CD8-positive, alpha-beta memory T cell (primary cell): Measurements from ENCODE around the gene PIP5K1B. TPM values are rescaled to one million over a fixed set of nuclear protein-coding genes. Genes with fewer than 3 reads are reported as not detected.
A peak's percentile ranks its signal among the peaks of the same experiment; 100 is the strongest.

ENCODE experiments used
- CTCF ChIA-PET: fragments of 350-600 bp; sonication (Branson Sonifier 250); formaldehyde crosslinking; loops from one replicate; lab custom pipeline; 2021; ENCODE audit warnings: antibody characterized with exemption; lab: Charles Lee
- POLR2A ChIA-PET: fragments of 350-600 bp; sonication (Branson Sonifier 250); formaldehyde crosslinking; loops from one replicate; lab custom pipeline; 2021; ENCODE audit warnings: antibody characterized with exemption; lab: Charles Lee
- DNase-seq, 5 donors: peaks; one replicate each; pipeline versions ENCODE4 v3.0.0 to v3.0.0-alpha.2; 2020 to 2022; ENCODE audit warnings: mixed read lengths in 1 of 5
- H3K27ac ChIP-seq: one replicate; pipeline ENCODE4 v1.7.0; 2013; ENCODE audit warnings: low read depth, mild to moderate bottlenecking, low read length, moderate library complexity
- H3K27me3 ChIP-seq: 2 replicates; pipeline ENCODE4 v1.7.0; 2013; ENCODE audit warnings: low read length, mild to moderate bottlenecking; ENCODE audit not compliant: insufficient read depth, poor library complexity, severe bottlenecking
- H3K36me3 ChIP-seq: 2 replicates; pipeline ENCODE4 v1.7.0; 2013; ENCODE audit warnings: mild to moderate bottlenecking, low read length, moderate library complexity; ENCODE audit not compliant: insufficient read depth
- H3K4me1 ChIP-seq: 2 replicates; pipeline ENCODE4 v1.7.0; 2013; ENCODE audit warnings: mild to moderate bottlenecking, low read length, moderate library complexity; ENCODE audit not compliant: insufficient read depth
- H3K4me3 ChIP-seq: 2 replicates; pipeline ENCODE4 v1.7.0; 2013; ENCODE audit warnings: mild to moderate bottlenecking, low read length
- H3K9me3 ChIP-seq: 2 replicates; pipeline ENCODE4 v1.7.0; 2013; ENCODE audit warnings: mild to moderate bottlenecking, low read length
- H3K27ac Mint-ChIP-seq, 8 donors: one replicate each; pipeline ENCODE4 v1.8.0; 2020 to 2021; ENCODE audit warnings: mixed read lengths in 8 of 8, mild to moderate bottlenecking in 6 of 8, inconsistent platforms in 3 of 8, moderate library complexity in 3 of 8
- H3K27me3 Mint-ChIP-seq, 2 donors: one replicate each; pipeline ENCODE4 v1.8.0; 2020 to 2021; ENCODE audit warnings: mixed read lengths in 2 of 2, mild to moderate bottlenecking in 1 of 2, moderate library complexity in 1 of 2
- H3K36me3 Mint-ChIP-seq, 3 donors: one replicate each; pipeline ENCODE4 v1.8.0; 2020 to 2021; ENCODE audit warnings: mixed read lengths in 3 of 3, inconsistent platforms in 1 of 3, mild to moderate bottlenecking in 1 of 3
- H3K4me1 Mint-ChIP-seq, 3 donors: one replicate each; pipeline ENCODE4 v1.8.0; 2020 to 2021; ENCODE audit warnings: mixed read lengths in 3 of 3, inconsistent platforms in 1 of 3, mild to moderate bottlenecking in 1 of 3
- H3K4me3 Mint-ChIP-seq, 7 donors: one replicate each; pipeline ENCODE4 v1.8.0; 2020 to 2021; ENCODE audit warnings: mixed read lengths in 7 of 7, mild to moderate bottlenecking in 6 of 7, moderate library complexity in 4 of 7, inconsistent platforms in 2 of 7
- H3K9me3 Mint-ChIP-seq, 5 donors: one replicate each; pipeline ENCODE4 v1.8.0; 2020 to 2022; ENCODE audit warnings: mixed read lengths in 5 of 5, mild to moderate bottlenecking in 3 of 5, moderate library complexity in 2 of 5, inconsistent platforms in 1 of 5
- polyA plus RNA-seq: library from polyadenylated mRNA; unstranded; fragments of 300-500 nt; fragmentation: Illumina TruSeq; gene quantifications from one replicate; pipeline ENCODE4 v1.2.3, GENCODE V29; 2021
- total RNA-seq, 2 experiments: library from RNA; stranded (reverse); gene quantifications; one replicate each; pipeline ENCODE4 v1.2.3, GENCODE V29; 2021

PIP5K1B gene, protein sequence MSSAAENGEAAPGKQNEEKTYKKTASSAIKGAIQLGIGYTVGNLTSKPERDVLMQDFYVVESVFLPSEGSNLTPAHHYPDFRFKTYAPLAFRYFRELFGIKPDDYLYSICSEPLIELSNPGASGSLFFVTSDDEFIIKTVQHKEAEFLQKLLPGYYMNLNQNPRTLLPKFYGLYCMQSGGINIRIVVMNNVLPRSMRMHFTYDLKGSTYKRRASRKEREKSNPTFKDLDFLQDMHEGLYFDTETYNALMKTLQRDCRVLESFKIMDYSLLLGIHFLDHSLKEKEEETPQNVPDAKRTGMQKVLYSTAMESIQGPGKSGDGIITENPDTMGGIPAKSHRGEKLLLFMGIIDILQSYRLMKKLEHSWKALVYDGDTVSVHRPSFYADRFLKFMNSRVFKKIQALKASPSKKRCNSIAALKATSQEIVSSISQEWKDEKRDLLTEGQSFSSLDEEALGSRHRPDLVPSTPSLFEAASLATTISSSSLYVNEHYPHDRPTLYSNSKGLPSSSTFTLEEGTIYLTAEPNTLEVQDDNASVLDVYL
- total RNA-seq (1 to 10 TPM; 3.1 TPM), polyA plus RNA-seq (not detected)

DNA sequence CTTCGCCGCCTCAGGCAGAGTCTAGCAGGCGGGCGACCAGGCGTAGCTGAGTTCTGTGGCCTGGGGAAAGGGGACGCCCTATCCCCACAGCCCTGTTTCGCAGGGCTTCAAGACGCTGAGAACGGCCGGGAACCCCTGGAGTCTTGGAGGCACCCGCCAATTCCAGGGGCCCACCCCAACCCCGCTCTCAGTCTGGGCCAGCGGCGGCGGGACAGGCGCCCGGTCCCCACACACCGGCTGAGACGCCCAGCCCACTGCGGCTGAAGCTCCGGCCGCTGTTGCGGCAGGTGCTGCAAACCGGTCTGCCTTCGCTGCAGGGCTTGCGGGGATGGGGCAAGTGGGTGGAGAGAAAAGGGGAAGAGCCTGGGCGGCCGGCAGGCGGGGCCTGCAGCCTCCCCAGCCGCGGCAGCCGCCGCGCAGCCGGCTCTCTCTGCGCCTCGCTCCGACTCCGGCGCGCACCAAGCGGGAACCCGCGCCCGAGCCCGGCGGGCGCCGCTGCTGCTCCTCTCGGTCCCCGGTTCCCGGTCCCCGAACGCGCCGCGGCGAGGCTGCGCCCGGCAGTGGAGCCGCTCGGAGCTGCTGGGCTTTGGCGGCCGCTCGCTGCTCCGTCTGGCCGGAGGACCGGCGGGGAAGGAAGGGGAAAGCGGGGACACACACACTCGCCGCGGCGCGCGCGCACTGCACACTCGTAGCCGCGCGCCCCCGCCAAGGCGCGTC, at the start of gene PIP5K1B:
TSS of gene PIP5K1B (plus strand) at position 427 of the 717 bp plus-strand sequence. CDS start 117,375 bp downstream, outside the sequence.
- H3K4me1 Mint-ChIP-seq: peaks cover 7 to 19% (median 11%) of the 10 kb centered on the region in 3 donors
- ChIA-PET POLR2A (no interaction called here), CTCF (no interaction called here)
- no peaks in the 10 kb centered on the region for H3K9me3 Mint-ChIP-seq
- H3K9me3 ChIP-seq: no peaks in the 10 kb centered on the region
- H3K27me3 ChIP-seq: peaks cover 20% of the 10 kb centered on the region
- H3K27ac ChIP-seq: peak within 1 kb of the TSS; percentile 63
- peak in 2 of 5 donors; percentile 5 to 8 for DNase-seq
- no peak within 1 kb of the TSS for H3K27ac Mint-ChIP-seq
- H3K4me1 ChIP-seq: no peaks in the 10 kb centered on the region
- peak within 1 kb of the TSS; percentile 16 for H3K4me3 ChIP-seq
- no peaks in the 10 kb centered on the region for H3K36me3 Mint-ChIP-seq
- H3K36me3 ChIP-seq: no peaks in the 10 kb centered on the region
- peak within 1 kb of the TSS in 4 of 7 donors; percentile 30 to 54 (median 52) for H3K4me3 Mint-ChIP-seq
- H3K27me3 Mint-ChIP-seq: peaks cover 40 to 85% of the 10 kb centered on the region in 2 donors

DNA sequence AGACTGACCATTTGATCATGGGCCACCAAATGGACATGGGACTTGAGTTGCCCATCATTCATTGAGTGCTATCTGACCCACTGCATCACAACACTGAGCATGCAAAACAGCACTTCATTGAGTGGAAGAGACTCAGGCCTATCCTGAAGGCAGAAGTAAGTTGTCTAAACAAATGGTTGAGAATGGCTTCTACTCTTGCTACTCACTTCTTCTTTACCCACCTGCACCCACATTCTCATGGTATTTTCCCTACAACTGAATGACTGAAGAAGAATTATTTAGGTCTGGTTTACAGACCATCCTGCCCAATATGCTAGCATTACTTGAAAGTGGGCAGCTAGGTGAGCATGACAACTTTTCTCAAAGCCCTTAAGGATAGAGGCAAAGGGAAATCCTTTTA, 41.0 kb upstream of the PIP5K1B start:
- H3K9me3 Mint-ChIP-seq: no peaks in the 10 kb centered on the region
- H3K9me3 ChIP-seq: no peaks in the 10 kb centered on the region
- no peaks in the 10 kb centered on the region for H3K36me3 Mint-ChIP-seq
- H3K4me1 Mint-ChIP-seq: no peaks in the 10 kb centered on the region
- H3K27me3 Mint-ChIP-seq: peaks cover 4% of the 10 kb centered on the region in 2 donors
- DNase-seq: no peak
- H3K27me3 ChIP-seq: no peaks in the 10 kb centered on the region
- CTCF ChIA-PET: no interaction called here
- H3K36me3 ChIP-seq: no peaks in the 10 kb centered on the region
- H3K27ac Mint-ChIP-seq: no peak overlapping the region
- no peak overlapping the region for H3K4me3 Mint-ChIP-seq
- H3K27ac ChIP-seq: no peak overlapping the region
- POLR2A ChIA-PET: no interaction called here
- no peak overlapping the region for H3K4me3 ChIP-seq
- H3K4me1 ChIP-seq: no peaks in the 10 kb centered on the region

DNA sequence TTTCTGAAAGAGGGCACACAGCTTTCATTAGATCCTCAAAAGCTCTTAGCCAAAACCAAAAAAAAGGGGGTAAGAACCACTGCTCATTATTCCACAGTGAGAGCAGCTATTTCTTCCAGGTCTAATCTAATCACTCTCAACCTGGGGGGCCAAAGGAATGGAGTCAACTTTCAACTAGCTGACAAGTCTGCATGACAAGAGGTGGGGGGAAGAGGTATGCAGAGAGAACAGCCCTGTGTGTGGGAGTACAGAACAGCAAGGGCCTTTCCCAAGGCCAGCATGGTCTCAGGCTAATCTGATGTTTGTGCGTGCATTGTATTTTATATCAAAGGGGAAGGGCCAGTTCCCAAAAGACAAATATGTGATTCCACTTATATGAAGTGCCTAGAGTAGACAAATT, 36.9 kb upstream of the PIP5K1B start:
- no peaks in the 10 kb centered on the region for H3K36me3 ChIP-seq
- Mint-ChIP-seq H3K4me3 (no peak overlapping the region), H3K9me3 (no peaks in the 10 kb centered on the region), H3K27me3 (peaks cover 4% of the 10 kb centered on the region in 2 donors), H3K4me1 (no peaks in the 10 kb centered on the region), H3K27ac (no peak overlapping the region), H3K36me3 (no peaks in the 10 kb centered on the region)
- no peaks in the 10 kb centered on the region for H3K4me1 ChIP-seq
- no peaks in the 10 kb centered on the region for H3K27me3 ChIP-seq
- ChIA-PET CTCF (interaction anchor here (0.7 kb wide), 1 partner anchor 26 kb away, joined by 4 read pairs; no protein-coding TSS in a partner anchor), POLR2A (no interaction called here)
- no peak overlapping the region for H3K4me3 ChIP-seq
- no peak overlapping the region for H3K27ac ChIP-seq
- no peaks in the 10 kb centered on the region for H3K9me3 ChIP-seq
- DNase-seq: no peak

DNA sequence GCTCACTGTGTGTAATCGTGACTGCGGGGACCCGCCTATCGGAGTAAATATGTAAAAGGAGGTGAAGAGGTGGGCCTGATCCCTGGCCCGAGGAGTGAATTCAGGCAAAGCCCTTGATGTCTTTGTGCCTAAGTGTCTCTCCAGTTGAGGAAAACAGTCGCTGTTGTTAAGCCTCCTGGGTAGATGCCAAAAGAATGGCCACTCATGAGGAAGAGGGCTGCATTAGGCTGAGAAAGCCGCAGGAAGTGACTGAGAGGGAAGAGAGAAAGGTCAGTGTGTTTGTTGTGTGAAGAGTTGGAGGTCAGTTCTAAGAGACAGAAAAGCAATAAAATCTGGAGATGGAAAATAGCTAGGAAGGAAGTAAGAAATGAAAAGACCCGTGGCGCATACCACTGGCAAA, 35.8 kb upstream of the PIP5K1B start:
- Histone ChIP-seq H3K4me3 (no peak overlapping the region), H3K36me3 (no peaks in the 10 kb centered on the region), H3K27ac (no peak overlapping the region), H3K27me3 (no peaks in the 10 kb centered on the region), H3K9me3 (no peaks in the 10 kb centered on the region), H3K4me1 (no peaks in the 10 kb centered on the region)
- DNase-seq: no peak
- no peaks in the 10 kb centered on the region for H3K36me3 Mint-ChIP-seq
- ChIA-PET POLR2A (no interaction called here), CTCF (no interaction called here)
- H3K9me3 Mint-ChIP-seq: no peaks in the 10 kb centered on the region
- H3K27ac Mint-ChIP-seq: no peak overlapping the region
- H3K27me3 Mint-ChIP-seq: peaks cover 4 to 5% of the 10 kb centered on the region in 2 donors
- H3K4me3 Mint-ChIP-seq: no peak overlapping the region
- H3K4me1 Mint-ChIP-seq: no peaks in the 10 kb centered on the region

DNA sequence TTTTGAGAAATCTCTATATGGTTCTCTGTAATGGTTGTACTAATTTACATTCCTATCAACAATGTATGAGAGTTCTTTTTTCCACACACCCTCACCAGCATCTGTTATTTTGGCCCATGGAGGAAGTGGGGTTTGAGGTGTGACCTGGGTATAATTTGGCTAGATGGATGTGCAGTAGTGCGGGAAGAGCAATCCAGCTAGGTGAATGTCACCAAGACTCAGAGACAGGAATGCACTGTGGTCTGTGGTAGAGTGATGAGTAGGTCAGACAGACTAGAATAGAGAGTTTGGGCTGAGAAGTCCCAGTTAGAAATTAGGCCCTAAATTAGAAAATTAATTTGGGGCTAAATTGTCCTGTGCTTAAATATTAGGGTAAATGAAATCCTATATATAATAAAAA, 32.8 kb upstream of the PIP5K1B start:
- no peaks in the 10 kb centered on the region for H3K4me1 ChIP-seq
- no peak overlapping the region for H3K4me3 Mint-ChIP-seq
- peaks cover 3 to 10% of the 10 kb centered on the region in 2 donors for H3K27me3 Mint-ChIP-seq
- no peaks in the 10 kb centered on the region for H3K9me3 Mint-ChIP-seq
- no peaks in the 10 kb centered on the region for H3K9me3 ChIP-seq
- no peaks in the 10 kb centered on the region for H3K27me3 ChIP-seq
- POLR2A ChIA-PET: no interaction called here
- H3K36me3 ChIP-seq: no peaks in the 10 kb centered on the region
- peaks cover 0 to 1% (median 0%) of the 10 kb centered on the region in 3 donors for H3K36me3 Mint-ChIP-seq
- no peak overlapping the region for H3K27ac Mint-ChIP-seq
- no peak overlapping the region for H3K4me3 ChIP-seq
- no peaks in the 10 kb centered on the region for H3K4me1 Mint-ChIP-seq
- CTCF ChIA-PET: no interaction called here
- DNase-seq: no peak
- H3K27ac ChIP-seq: no peak overlapping the region

DNA sequence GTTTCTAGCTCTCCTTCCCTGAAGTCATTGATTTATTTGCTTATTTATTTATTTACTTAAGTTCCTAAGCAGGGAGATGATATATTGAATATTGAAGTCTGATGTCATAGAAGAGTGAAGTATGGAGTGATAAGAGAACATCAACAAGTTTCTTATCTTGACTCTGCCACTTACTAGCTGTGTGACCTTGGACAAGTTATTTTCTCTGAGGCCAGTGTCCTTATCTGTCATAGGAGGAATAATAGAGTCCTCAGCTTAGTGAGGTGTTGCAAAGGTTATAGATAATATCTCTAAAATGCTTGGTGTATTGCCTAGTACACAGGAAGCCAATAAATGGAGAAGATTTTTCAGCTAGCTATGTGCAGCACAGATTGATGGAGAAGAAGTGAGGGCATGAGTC, 32.4 kb upstream of the PIP5K1B start:
- Histone ChIP-seq H3K4me3 (no peak overlapping the region), H3K9me3 (no peaks in the 10 kb centered on the region), H3K36me3 (no peaks in the 10 kb centered on the region), H3K4me1 (no peaks in the 10 kb centered on the region), H3K27ac (no peak overlapping the region), H3K27me3 (no peaks in the 10 kb centered on the region)
- H3K9me3 Mint-ChIP-seq: no peaks in the 10 kb centered on the region
- H3K4me3 Mint-ChIP-seq: no peak overlapping the region
- ChIA-PET POLR2A (no interaction called here), CTCF (no interaction called here)
- DNase-seq: no peak
- H3K4me1 Mint-ChIP-seq: no peaks in the 10 kb centered on the region
- H3K27me3 Mint-ChIP-seq: peaks cover 3 to 12% of the 10 kb centered on the region in 2 donors
- H3K36me3 Mint-ChIP-seq: peaks cover 0 to 1% (median 0%) of the 10 kb centered on the region in 3 donors
- no peak overlapping the region for H3K27ac Mint-ChIP-seq

DNA sequence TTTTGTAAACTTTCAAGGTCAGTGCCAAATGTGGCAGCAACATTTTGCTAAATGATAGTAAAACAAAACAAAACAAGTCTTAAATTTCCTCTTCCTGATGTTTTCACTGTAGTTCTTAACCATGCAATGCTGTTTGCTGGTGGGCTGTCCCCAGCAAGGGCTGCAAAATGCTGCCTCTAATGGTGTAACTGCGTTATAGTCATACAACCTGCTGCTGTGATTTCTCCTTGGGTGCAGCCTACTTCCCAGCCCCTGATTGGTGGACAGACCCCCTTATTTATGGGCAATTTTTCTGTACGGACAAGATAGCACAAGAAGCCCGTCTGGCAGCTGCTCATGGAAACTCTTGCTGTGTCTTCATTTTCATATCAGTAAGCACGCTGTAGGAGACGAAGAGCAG, 26.6 kb upstream of the PIP5K1B start:
- no peaks in the 10 kb centered on the region for H3K9me3 ChIP-seq
- H3K4me3 Mint-ChIP-seq: no peak overlapping the region

DNA sequence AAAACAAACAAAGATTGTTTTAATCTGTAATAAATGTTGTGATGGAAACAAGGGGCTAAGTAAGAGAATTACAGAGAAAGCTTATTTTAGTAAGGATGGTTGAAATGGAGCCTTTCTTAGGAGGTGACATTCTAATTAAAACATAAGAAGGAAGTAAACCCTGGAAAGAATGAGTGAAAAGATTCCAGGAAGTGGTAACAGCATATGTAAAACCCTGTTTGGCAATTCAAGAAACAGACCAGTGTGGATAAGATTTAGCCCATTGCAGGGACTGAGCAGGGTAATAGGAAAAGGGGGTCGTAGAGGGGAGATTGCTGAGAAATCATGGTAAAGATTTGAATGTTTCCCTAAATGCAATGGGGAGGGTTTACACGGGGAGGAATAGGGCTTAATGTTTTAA, 21.6 kb upstream of the PIP5K1B start:
- no peak for DNase-seq
- no peaks in the 10 kb centered on the region for H3K4me1 ChIP-seq
- Mint-ChIP-seq H3K27me3 (peaks cover 6 to 20% of the 10 kb centered on the region in 2 donors), H3K36me3 (no peaks in the 10 kb centered on the region), H3K27ac (no peak overlapping the region), H3K9me3 (no peaks in the 10 kb centered on the region), H3K4me3 (no peak overlapping the region), H3K4me1 (no peaks in the 10 kb centered on the region)
- H3K27ac ChIP-seq: no peak overlapping the region
- no peaks in the 10 kb centered on the region for H3K9me3 ChIP-seq
- ChIA-PET CTCF (no interaction called here), POLR2A (no interaction called here)
- H3K4me3 ChIP-seq: no peak overlapping the region
- no peaks in the 10 kb centered on the region for H3K27me3 ChIP-seq
- no peaks in the 10 kb centered on the region for H3K36me3 ChIP-seq

More for the DNA sequence above, 26.6 kb upstream of the PIP5K1B start:
- no peak for DNase-seq
- ChIA-PET CTCF (no interaction called here), POLR2A (no interaction called here)
- Mint-ChIP-seq H3K27me3 (peaks cover 3 to 15% of the 10 kb centered on the region in 2 donors), H3K27ac (no peak overlapping the region), H3K9me3 (no peaks in the 10 kb centered on the region), H3K36me3 (peaks cover 0 to 1% (median 0%) of the 10 kb centered on the region in 3 donors), H3K4me1 (no peaks in the 10 kb centered on the region)
- Histone ChIP-seq H3K4me1 (no peaks in the 10 kb centered on the region), H3K36me3 (no peaks in the 10 kb centered on the region), H3K4me3 (no peak overlapping the region), H3K27me3 (no peaks in the 10 kb centered on the region), H3K27ac (no peak overlapping the region)
